Measurements from ENCODE around the gene TMEM14C. TPM values are rescaled to one million over a fixed set of nuclear protein-coding genes. Genes with fewer than 3 reads are reported as not detected.

TMEM14C gene
- total and polyA plus RNA-seq, 2 donors (not counting 3 experiments of a cell fraction or from before 2014, with no cell fraction given), result 89.3 to 146 TPM

GRCh38 chr6:10759884-10760329 lies 37.0 kb downstream of the TMEM14C start:
- Histone ChIP-seq H3K79me2 (ENCODE audit: control insufficient read depth, insufficient read depth, low read length) (no peaks in the 10 kb centered on the region), H3K9ac (replicated peaks; ENCODE audit: extremely low read depth, insufficient read depth, low read length) (no peak overlapping the region), H2AFZ (ENCODE audit: low read depth, low read length) (no peak overlapping the region), H3K9me3 (replicated peaks; ENCODE audit: control insufficient read depth, insufficient read depth, low read length) (no peaks in the 10 kb centered on the region), H3K9me1 (replicated peaks; ENCODE audit: control insufficient read depth, extremely low read depth, insufficient read depth, low read length) (no peaks in the 10 kb centered on the region), H3K27me3 (ENCODE audit: control insufficient read depth in 2 of 2, insufficient read depth in 2 of 2, low read length in 2 of 2) (no peaks in the 10 kb centered on the region), H3K36me3 (ENCODE audit: control insufficient read depth in 2 of 2, extremely low read depth in 1 of 2, insufficient read depth in 2 of 2, low read length in 2 of 2) (no peaks in the 10 kb centered on the region), H3K27ac (ENCODE audit: insufficient read depth, low read depth, low read length) (peak overlapping the region; percentile 41), H4K20me1 (replicated peaks; ENCODE audit: control insufficient read depth, extremely low read depth, insufficient read depth, low read length) (no peaks in the 10 kb centered on the region), H3K4me3 (replicated peaks in 1 of 3; ENCODE audit: insufficient read depth in 1 of 3, low read depth in 1 of 3, low read length in 3 of 3) (no peak overlapping the region), H3K4me2 (ENCODE audit: insufficient read depth, low read length) (peak overlapping the region; percentile 28), H3K4me1 (ENCODE audit: control insufficient read depth, extremely low read depth, insufficient read depth, low read length) (peaks cover 15% of the 10 kb centered on the region)
- intact Hi-C loops (cut with micrococcal nuclease) (loop anchor here (1.0 kb wide), 5 partner anchors 13 to 250 kb away; partner anchors contain the start of genes C6orf52, PAK1IP1, TMEM14B and TMEM14C), dilution Hi-C loops (cut with MboI; ENCODE audit: extremely low pct_ligation_motif_present, low sequenced_read_pairs) (no loop called here)
- BruUV-seq (replicated peaks), result no TSS peak
- DNase-seq (ENCODE audit: low read depth, low spot score) (peak; percentile 53), FAIRE-seq (no peak)
- TF ChIP-seq JUN (IDR thresholded peaks at IDR 0.05; ENCODE audit: borderline replicate concordance, insufficient read depth, insufficient read length, low read depth) (peak; percentile 18), FOS (IDR thresholded peaks at IDR 0.05; ENCODE audit: borderline replicate concordance, insufficient read depth, low read length) (peak; percentile 74), POLR2AphosphoS5 (IDR thresholded peaks at IDR 0.05; ENCODE audit: insufficient read depth, low read depth, low read length) (no peak)
- POLR2A ChIA-PET, result interaction anchor here (0.9 kb wide), 1 partner anchor 37 kb away, joined by 3 read pairs; the partner anchor contains the start of gene TMEM14C
- CTCF ChIA-PET, result interaction anchor here (0.6 to 1.8 kb wide), 20 partner anchors 9 to 281 kb away, joined by 3 to 21 read pairs (median 4); partner anchors contain the start of genes C6orf52, PAK1IP1 and TMEM14C

GRCh38 chr6:10763006-10763405 lies 40.1 kb downstream of the TMEM14C start:
- Histone ChIP-seq H4K20me1 (replicated peaks; ENCODE audit: control insufficient read depth, extremely low read depth, insufficient read depth, low read length) (no peaks in the 10 kb centered on the region), H3K9ac (replicated peaks; ENCODE audit: extremely low read depth, insufficient read depth, low read length) (no peak overlapping the region), H3K4me1 (ENCODE audit: control insufficient read depth, extremely low read depth, insufficient read depth, low read length) (peaks cover 15% of the 10 kb centered on the region), H3K36me3 (ENCODE audit: control insufficient read depth in 2 of 2, extremely low read depth in 1 of 2, insufficient read depth in 2 of 2, low read length in 2 of 2) (no peaks in the 10 kb centered on the region), H2AFZ (ENCODE audit: low read depth, low read length) (no peak overlapping the region), H3K9me1 (replicated peaks; ENCODE audit: control insufficient read depth, extremely low read depth, insufficient read depth, low read length) (no peaks in the 10 kb centered on the region), H3K9me3 (replicated peaks; ENCODE audit: control insufficient read depth, insufficient read depth, low read length) (no peaks in the 10 kb centered on the region), H3K79me2 (ENCODE audit: control insufficient read depth, insufficient read depth, low read length) (no peaks in the 10 kb centered on the region), H3K27ac (ENCODE audit: insufficient read depth, low read depth, low read length) (no peak overlapping the region), H3K4me2 (ENCODE audit: insufficient read depth, low read length) (no peak overlapping the region), H3K4me3 (replicated peaks in 1 of 3; ENCODE audit: insufficient read depth in 1 of 3, low read depth in 1 of 3, low read length in 3 of 3) (no peak overlapping the region), H3K27me3 (ENCODE audit: control insufficient read depth in 2 of 2, insufficient read depth in 2 of 2, low read length in 2 of 2) (no peaks in the 10 kb centered on the region)
- intact Hi-C loops (cut with micrococcal nuclease), result no loop called here
- dilution Hi-C loops (cut with MboI; ENCODE audit: extremely low pct_ligation_motif_present, low sequenced_read_pairs), result no loop called here
- TF ChIP-seq POLR2AphosphoS5 (IDR thresholded peaks at IDR 0.05; ENCODE audit: insufficient read depth, low read depth, low read length) (no peak), FOS (IDR thresholded peaks at IDR 0.05; ENCODE audit: borderline replicate concordance, insufficient read depth, low read length) (peak; percentile 41)
- BruUV-seq (replicated peaks), result no TSS peak
- CTCF ChIA-PET, result no interaction called here
- DNase-seq (ENCODE audit: low read depth, low spot score), result peak; percentile 53
- peak; percentile 12 for FAIRE-seq
- POLR2A ChIA-PET, result no interaction called here

Data from endothelial cell of umbilical vein (primary cell).